ENCODE measurements around the gene PIF1.

DNA sequence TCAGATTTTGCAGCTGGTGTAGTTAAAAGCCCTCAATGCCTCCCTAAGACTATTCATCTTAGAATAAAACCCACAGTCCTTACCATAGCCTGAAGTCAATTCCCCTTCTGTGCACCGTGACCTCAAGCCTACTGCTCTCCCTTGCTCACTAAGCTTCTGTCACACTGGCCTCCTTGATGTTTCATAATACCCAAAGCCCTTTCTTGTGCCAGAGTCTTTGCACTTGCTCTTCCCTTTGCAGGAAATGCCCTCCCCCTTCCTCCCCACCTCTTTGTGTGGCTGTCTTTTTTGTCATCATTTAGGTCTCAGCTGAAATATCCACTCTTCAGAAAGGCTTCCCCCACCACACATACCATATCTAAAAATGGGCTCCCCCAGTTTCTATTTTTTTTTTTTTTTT, 12.1 kb upstream of the PIF1 start:
- TF ChIP-seq ZNF274 (IDR thresholded peaks at IDR 0.05; ENCODE audit: low read depth, low read length) (no peak), YY1 (IDR thresholded peaks at IDR 0.05; ENCODE audit: insufficient read depth, insufficient read length) (no peak), SUZ12 (IDR thresholded peaks at IDR 0.05; ENCODE audit: extremely low read depth, insufficient read depth, insufficient read length) (no peak)

Data from NT2/D1 (cell line).